ENCODE measurements around the gene MBD3L2B. TPM values are rescaled to one million over a fixed set of nuclear protein-coding genes. Genes with fewer than 3 reads are reported as not detected.

Gene MBD3L2B
- total RNA-seq, 1 experiment from 2014 or later = not detected

DNA sequence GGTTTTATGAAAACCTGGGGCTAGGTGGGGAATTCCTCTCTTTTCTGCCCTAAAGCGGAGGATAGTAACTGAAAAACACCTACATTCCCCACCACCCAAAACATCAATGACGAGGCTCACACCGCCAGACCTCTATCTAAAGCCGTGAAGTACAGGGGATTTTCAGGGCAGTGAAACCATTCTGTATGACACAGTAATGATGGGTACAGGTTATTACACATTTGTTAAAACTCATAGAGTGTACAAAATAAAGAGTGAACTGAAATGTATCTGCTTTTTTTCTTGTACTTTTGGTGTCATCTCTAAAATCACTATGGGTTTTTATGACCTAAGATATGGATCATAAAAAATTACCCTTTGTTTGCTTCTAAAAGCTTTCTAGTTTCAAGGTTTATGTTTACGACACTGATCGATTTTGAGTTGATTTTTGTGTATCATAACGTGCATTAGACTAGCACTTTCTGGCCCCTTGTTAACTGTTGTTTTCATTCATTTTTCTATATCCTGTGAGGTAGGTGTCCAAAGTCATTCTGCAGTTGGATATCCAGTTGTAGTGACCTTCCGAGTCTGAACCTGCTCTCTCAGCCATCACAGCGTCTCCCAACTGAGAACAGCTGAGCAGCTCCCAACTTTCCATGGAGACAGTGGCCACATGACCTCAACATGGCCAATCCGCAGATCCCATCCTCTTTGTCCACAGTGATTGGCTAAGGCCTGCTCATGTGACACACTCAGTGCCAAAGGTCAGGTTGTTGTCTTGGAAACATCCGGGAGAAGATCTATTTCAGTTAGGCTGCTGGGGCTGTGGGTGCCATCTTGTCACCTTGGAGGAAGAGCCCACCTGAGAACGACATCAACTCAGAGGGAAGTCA, 10.3 kb downstream of the MBD3L2B start:
- ChIA-PET POLR2A (no interaction called here), CTCF (no interaction called here)
- no TSS peak for BruUV-seq (replicated peaks)
- Histone ChIP-seq H3K27ac (ENCODE audit: low read length) (no peak overlapping the region), H3K36me3 (ENCODE audit: control insufficient read depth, insufficient read depth, low read length) (no peaks in the 10 kb centered on the region), H3K27me3 (ENCODE audit: control insufficient read depth, insufficient read depth, low read length) (no peaks in the 10 kb centered on the region), H3K4me3 (ENCODE audit: low read depth in 2 of 2, low read length in 2 of 2) (no peak overlapping the region), H3K9me3 (ENCODE audit: control insufficient read depth, insufficient read depth, low read depth, low read length) (no peaks in the 10 kb centered on the region), H3K4me1 (ENCODE audit: control insufficient read depth, insufficient read depth, low read length) (no peaks in the 10 kb centered on the region)
- TF ChIP-seq TCF7L2 (IDR thresholded peaks at IDR 0.05; ENCODE audit: low read depth, low read length) = no peak
- no peak for TF ChIP-seq CTCF (IDR thresholded peaks at IDR 0.05)
- intact Hi-C loops (cut with micrococcal nuclease; ENCODE audit: unreplicated experiment) (no loop called here), in situ Hi-C loops (cut with HindIII; ENCODE audit: low pct_unique_long_range_greater_than_20kb, low sequenced_read_pairs) (no loop called here)
- DNase-seq (ENCODE audit: low read depth, low spot score) = no peak
- ATAC-seq = no peak

GRCh38 chr19:7007859-7008258, 13.4 kb downstream of the MBD3L2B start:
- POLR2A ChIA-PET = no interaction called here
- TF ChIP-seq, protein P1, sequence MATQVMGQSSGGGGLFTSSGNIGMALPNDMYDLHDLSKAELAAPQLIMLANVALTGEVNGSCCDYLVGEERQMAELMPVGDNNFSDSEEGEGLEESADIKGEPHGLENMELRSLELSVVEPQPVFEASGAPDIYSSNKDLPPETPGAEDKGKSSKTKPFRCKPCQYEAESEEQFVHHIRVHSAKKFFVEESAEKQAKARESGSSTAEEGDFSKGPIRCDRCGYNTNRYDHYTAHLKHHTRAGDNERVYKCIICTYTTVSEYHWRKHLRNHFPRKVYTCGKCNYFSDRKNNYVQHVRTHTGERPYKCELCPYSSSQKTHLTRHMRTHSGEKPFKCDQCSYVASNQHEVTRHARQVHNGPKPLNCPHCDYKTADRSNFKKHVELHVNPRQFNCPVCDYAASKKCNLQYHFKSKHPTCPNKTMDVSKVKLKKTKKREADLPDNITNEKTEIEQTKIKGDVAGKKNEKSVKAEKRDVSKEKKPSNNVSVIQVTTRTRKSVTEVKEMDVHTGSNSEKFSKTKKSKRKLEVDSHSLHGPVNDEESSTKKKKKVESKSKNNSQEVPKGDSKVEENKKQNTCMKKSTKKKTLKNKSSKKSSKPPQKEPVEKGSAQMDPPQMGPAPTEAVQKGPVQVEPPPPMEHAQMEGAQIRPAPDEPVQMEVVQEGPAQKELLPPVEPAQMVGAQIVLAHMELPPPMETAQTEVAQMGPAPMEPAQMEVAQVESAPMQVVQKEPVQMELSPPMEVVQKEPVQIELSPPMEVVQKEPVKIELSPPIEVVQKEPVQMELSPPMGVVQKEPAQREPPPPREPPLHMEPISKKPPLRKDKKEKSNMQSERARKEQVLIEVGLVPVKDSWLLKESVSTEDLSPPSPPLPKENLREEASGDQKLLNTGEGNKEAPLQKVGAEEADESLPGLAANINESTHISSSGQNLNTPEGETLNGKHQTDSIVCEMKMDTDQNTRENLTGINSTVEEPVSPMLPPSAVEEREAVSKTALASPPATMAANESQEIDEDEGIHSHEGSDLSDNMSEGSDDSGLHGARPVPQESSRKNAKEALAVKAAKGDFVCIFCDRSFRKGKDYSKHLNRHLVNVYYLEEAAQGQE (IDR thresholded peaks at IDR 0.05; ENCODE audit: insufficient read depth in 1 of 2, low read depth in 2 of 2, low read length in 1 of 2) = no peak
- TF ChIP-seq POLR2AphosphoS5 (IDR thresholded peaks at IDR 0.05; ENCODE audit: low read depth, low read length) (no peak), CTCF (IDR thresholded peaks at IDR 0.05) (no peak), SIN3A (IDR thresholded peaks at IDR 0.05; ENCODE audit: borderline replicate concordance, insufficient read depth, low read depth, low read length) (no peak), TCF7L2 (IDR thresholded peaks at IDR 0.05; ENCODE audit: low read depth, low read length) (no peak)
- Histone ChIP-seq H3K4me1 (ENCODE audit: control insufficient read depth, insufficient read depth, low read length) (no peaks in the 10 kb centered on the region), H3K27ac (ENCODE audit: low read length) (no peak overlapping the region), H3K9me3 (ENCODE audit: control insufficient read depth, insufficient read depth, low read depth, low read length) (no peaks in the 10 kb centered on the region), H3K36me3 (ENCODE audit: control insufficient read depth, insufficient read depth, low read length) (no peaks in the 10 kb centered on the region), H3K4me3 (ENCODE audit: low read depth in 2 of 2, low read length in 2 of 2) (no peak overlapping the region), H3K27me3 (ENCODE audit: control insufficient read depth, insufficient read depth, low read length) (no peaks in the 10 kb centered on the region)
- intact Hi-C loops (cut with micrococcal nuclease; ENCODE audit: unreplicated experiment) (no loop called here), in situ Hi-C loops (cut with HindIII; ENCODE audit: low pct_unique_long_range_greater_than_20kb, low sequenced_read_pairs) (no loop called here)
- no peak for ATAC-seq
- no peak for DNase-seq (ENCODE audit: low read depth, low spot score)
- BruUV-seq (replicated peaks) = no TSS peak
- CTCF ChIA-PET = no interaction called here

All from Panc1 (cell line).